IPS-20b (cell line): ENCODE measurements around the gene SP3.

Source experiments
- H3K27ac ChIP-seq: one replicate; pipeline ENCODE4 v1.5.1; 2013; ENCODE audit warnings: low read length
- H3K27me3 ChIP-seq: 2 replicates; pipeline ENCODE4 v1.6.1; 2013; ENCODE audit warnings: mild to moderate bottlenecking, low read length, inconsistent platforms; ENCODE audit not compliant: insufficient read depth
- H3K36me3 ChIP-seq: 2 replicates; pipeline ENCODE4 v1.6.1; 2013; ENCODE audit warnings: low read depth, mild to moderate bottlenecking, inconsistent platforms, low read length, moderate library complexity; ENCODE audit not compliant: insufficient read depth
- H3K4me1 ChIP-seq: 2 replicates; pipeline ENCODE4 v1.6.1; 2013; ENCODE audit warnings: mild to moderate bottlenecking, control low read depth, inconsistent platforms, low read length, moderate library complexity; ENCODE audit not compliant: insufficient read depth
- H3K4me3 ChIP-seq: 2 replicates; pipeline ENCODE4 v1.5.1; 2013; ENCODE audit warnings: mild to moderate bottlenecking, low read length, inconsistent platforms
- H3K9ac ChIP-seq: 2 replicates; pipeline ENCODE4 v1.6.1; 2013; ENCODE audit warnings: low read depth, mild to moderate bottlenecking, inconsistent platforms, low read length, moderate library complexity
- H3K9me3 ChIP-seq: 2 replicates; pipeline ENCODE4 v1.6.1; 2013; ENCODE audit warnings: mild to moderate bottlenecking, low read depth, low read length, inconsistent platforms; ENCODE audit not compliant: insufficient read depth

The SP3 gene

GRCh38 chr2:173965372-173966025 is at the start of gene SP3:
SP3 (minus strand) TSS chr2:173965373; CDS start chr2:173965171, 202 bp downstream.
- Histone ChIP-seq H3K27ac (peak within 1 kb of the TSS; percentile 82), H3K9ac (peak within 1 kb of the TSS; percentile 95), H3K36me3 (peaks cover 6% of the 10 kb centered on the region; the same call in 1 of the 2 replicates), H3K4me3 (peak within 1 kb of the TSS; percentile 87), H3K4me1 (peaks cover 17% of the 10 kb centered on the region), H3K9me3 (no peaks in the 10 kb centered on the region), H3K27me3 (no peaks in the 10 kb centered on the region)

GRCh38 chr2:174014699-174015070 is 49.5 kb upstream of the SP3 start:
- H3K27me3 ChIP-seq = peaks cover 19% of the 10 kb centered on the region; the same call in 1 of the 2 replicates
- peak overlapping the region; percentile 43 for H3K27ac ChIP-seq
- peak overlapping the region; percentile 26; the same call in 1 of the 2 replicates for H3K9ac ChIP-seq
- peaks cover 21% of the 10 kb centered on the region for H3K4me1 ChIP-seq
- no peaks in the 10 kb centered on the region for H3K9me3 ChIP-seq
- peak overlapping the region; percentile 14; the same call in 1 of the 2 replicates for H3K4me3 ChIP-seq
- H3K36me3 ChIP-seq = no peaks in the 10 kb centered on the region

- Histone ChIP-seq H3K4me3 (peak overlapping the region; percentile 62; the same call in 1 of the 2 replicates), H3K27me3 (peaks cover 19% of the 10 kb centered on the region; the same call in 1 of the 2 replicates), H3K9ac (peak overlapping the region; percentile 80; the same call in 1 of the 2 replicates), H3K9me3 (no peaks in the 10 kb centered on the region), H3K36me3 (no peaks in the 10 kb centered on the region), H3K27ac (peak overlapping the region; percentile 43), H3K4me1 (peaks cover 21% of the 10 kb centered on the region)
Observed at GRCh38 chr2:174014011-174014698, 49.0 kb upstream of the SP3 start.

- Histone ChIP-seq H3K4me3 (peak overlapping the region; percentile 62; the same call in 1 of the 2 replicates), H3K9ac (peak overlapping the region; percentile 80), H3K27ac (peak overlapping the region; percentile 31), H3K4me1 (peaks cover 21% of the 10 kb centered on the region), H3K36me3 (no peaks in the 10 kb centered on the region), H3K27me3 (peaks cover 19% of the 10 kb centered on the region; the same call in 1 of the 2 replicates), H3K9me3 (no peaks in the 10 kb centered on the region)
Observed at GRCh38 chr2:174013315-174013751, 48.2 kb upstream of the SP3 start.

GRCh38 chr2:174012347-174013314 is 47.5 kb upstream of the SP3 start:
- Histone ChIP-seq H3K27me3 (peaks cover 19% of the 10 kb centered on the region; the same call in 1 of the 2 replicates), H3K27ac (peak overlapping the region; percentile 31), H3K36me3 (no peaks in the 10 kb centered on the region), H3K4me3 (peak overlapping the region; percentile 62; the same call in 1 of the 2 replicates), H3K9me3 (no peaks in the 10 kb centered on the region), H3K9ac (peak overlapping the region; percentile 80), H3K4me1 (peaks cover 21% of the 10 kb centered on the region)

- peaks cover 21% of the 10 kb centered on the region for H3K4me1 ChIP-seq
- H3K27me3 ChIP-seq = peaks cover 19% of the 10 kb centered on the region; the same call in 1 of the 2 replicates
- H3K9me3 ChIP-seq = no peaks in the 10 kb centered on the region
- H3K9ac ChIP-seq = no peak overlapping the region
- no peaks in the 10 kb centered on the region for H3K36me3 ChIP-seq
- no peak overlapping the region for H3K4me3 ChIP-seq
- no peak overlapping the region for H3K27ac ChIP-seq
Observed at GRCh38 chr2:174011796-174012195, 46.6 kb upstream of the SP3 start.

- Histone ChIP-seq H3K9me3 (no peaks in the 10 kb centered on the region), H3K36me3 (no peaks in the 10 kb centered on the region), H3K4me3 (no peak overlapping the region), H3K27ac (no peak overlapping the region), H3K9ac (no peak overlapping the region), H3K27me3 (peaks cover 19% of the 10 kb centered on the region; the same call in 1 of the 2 replicates), H3K4me1 (peaks cover 21% of the 10 kb centered on the region)
Observed at GRCh38 chr2:174011173-174011572, 46.0 kb upstream of the SP3 start.

GRCh38 chr2:174009488-174010223 is 44.5 kb upstream of the SP3 start:
- H3K9me3 ChIP-seq = no peaks in the 10 kb centered on the region
- no peak overlapping the region for H3K27ac ChIP-seq
- peaks cover 19% of the 10 kb centered on the region; the same call in 1 of the 2 replicates for H3K27me3 ChIP-seq
- H3K9ac ChIP-seq = no peak overlapping the region
- peaks cover 16% of the 10 kb centered on the region for H3K4me1 ChIP-seq
- no peaks in the 10 kb centered on the region for H3K36me3 ChIP-seq
- H3K4me3 ChIP-seq = no peak overlapping the region

- Histone ChIP-seq H3K27ac (no peak overlapping the region), H3K9ac (no peak overlapping the region), H3K9me3 (no peaks in the 10 kb centered on the region), H3K4me1 (peaks cover 7% of the 10 kb centered on the region; the same call in 1 of the 2 replicates), H3K27me3 (peaks cover 19% of the 10 kb centered on the region; the same call in 1 of the 2 replicates), H3K36me3 (no peaks in the 10 kb centered on the region), H3K4me3 (no peak overlapping the region)
Observed at GRCh38 chr2:174008720-174009119, 43.5 kb upstream of the SP3 start.

- no peak overlapping the region for H3K4me3 ChIP-seq
Observed at GRCh38 chr2:174007010-174007409, 41.8 kb upstream of the SP3 start.

More at GRCh38 chr2:174007010-174007409, 41.8 kb upstream of the SP3 start:
- Histone ChIP-seq H3K9ac (no peak overlapping the region), H3K4me1 (no peaks in the 10 kb centered on the region), H3K27me3 (peaks cover 5% of the 10 kb centered on the region; the same call in 1 of the 2 replicates), H3K36me3 (no peaks in the 10 kb centered on the region), H3K9me3 (no peaks in the 10 kb centered on the region), H3K27ac (no peak overlapping the region)
